Measurements from ENCODE around the gene TMEM52B. TPM values are rescaled to one million over a fixed set of nuclear protein-coding genes. Genes with fewer than 3 reads are reported as not detected.

Gene TMEM52B
- total RNA-seq, 3 donors from 2014 or later, result 0.33 to 0.44 TPM; not detected in 1

DNA sequence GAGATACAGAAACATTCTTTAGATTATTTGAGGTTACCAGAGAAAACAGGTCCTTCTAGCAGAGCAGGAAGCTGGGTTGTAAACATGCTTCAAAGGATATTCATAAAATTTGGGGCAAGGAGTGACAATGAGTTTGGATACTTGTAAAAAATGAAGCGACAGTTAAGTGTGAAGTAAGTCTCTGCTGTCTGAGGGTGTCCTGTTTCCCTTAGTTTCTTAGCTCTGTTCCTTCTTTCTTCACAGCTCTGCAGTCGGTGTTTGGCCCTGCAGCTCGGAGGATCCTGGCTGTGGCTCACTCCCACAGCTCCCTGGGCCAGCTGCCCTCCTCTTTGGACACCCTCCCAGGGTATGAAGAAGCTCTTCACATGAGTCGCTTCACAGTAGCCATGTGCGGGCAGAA lies 10.8 kb downstream of the TMEM52B start:
- Histone ChIP-seq H3K27me3 (no peaks in the 10 kb centered on the region), H3K36me3 (no peaks in the 10 kb centered on the region), H3K4me1 (peaks cover 0 to 11% of the 10 kb centered on the region in 2 donors), H3K27ac (peak overlapping the region; percentile 55 to 77), H3K9me3 (no peaks in the 10 kb centered on the region), H3K4me3 (no peak overlapping the region)
- intact Hi-C loops (cut with DNase I; ENCODE audit: low total_unique reads), result no loop called here
- peak in 1 of 2 donors; percentile 32 for DNase-seq (ENCODE audit: low spot score in 2 of 2)
- TF ChIP-seq POLR2AphosphoS5 (IDR thresholded peaks at IDR 0.05) (no peak), POLR2A (IDR thresholded peaks at IDR 0.05) (no peak)
- TF ChIP-seq, protein P1, sequence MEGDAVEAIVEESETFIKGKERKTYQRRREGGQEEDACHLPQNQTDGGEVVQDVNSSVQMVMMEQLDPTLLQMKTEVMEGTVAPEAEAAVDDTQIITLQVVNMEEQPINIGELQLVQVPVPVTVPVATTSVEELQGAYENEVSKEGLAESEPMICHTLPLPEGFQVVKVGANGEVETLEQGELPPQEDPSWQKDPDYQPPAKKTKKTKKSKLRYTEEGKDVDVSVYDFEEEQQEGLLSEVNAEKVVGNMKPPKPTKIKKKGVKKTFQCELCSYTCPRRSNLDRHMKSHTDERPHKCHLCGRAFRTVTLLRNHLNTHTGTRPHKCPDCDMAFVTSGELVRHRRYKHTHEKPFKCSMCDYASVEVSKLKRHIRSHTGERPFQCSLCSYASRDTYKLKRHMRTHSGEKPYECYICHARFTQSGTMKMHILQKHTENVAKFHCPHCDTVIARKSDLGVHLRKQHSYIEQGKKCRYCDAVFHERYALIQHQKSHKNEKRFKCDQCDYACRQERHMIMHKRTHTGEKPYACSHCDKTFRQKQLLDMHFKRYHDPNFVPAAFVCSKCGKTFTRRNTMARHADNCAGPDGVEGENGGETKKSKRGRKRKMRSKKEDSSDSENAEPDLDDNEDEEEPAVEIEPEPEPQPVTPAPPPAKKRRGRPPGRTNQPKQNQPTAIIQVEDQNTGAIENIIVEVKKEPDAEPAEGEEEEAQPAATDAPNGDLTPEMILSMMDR (IDR thresholded peaks at IDR 0.05), result no peak

DNA sequence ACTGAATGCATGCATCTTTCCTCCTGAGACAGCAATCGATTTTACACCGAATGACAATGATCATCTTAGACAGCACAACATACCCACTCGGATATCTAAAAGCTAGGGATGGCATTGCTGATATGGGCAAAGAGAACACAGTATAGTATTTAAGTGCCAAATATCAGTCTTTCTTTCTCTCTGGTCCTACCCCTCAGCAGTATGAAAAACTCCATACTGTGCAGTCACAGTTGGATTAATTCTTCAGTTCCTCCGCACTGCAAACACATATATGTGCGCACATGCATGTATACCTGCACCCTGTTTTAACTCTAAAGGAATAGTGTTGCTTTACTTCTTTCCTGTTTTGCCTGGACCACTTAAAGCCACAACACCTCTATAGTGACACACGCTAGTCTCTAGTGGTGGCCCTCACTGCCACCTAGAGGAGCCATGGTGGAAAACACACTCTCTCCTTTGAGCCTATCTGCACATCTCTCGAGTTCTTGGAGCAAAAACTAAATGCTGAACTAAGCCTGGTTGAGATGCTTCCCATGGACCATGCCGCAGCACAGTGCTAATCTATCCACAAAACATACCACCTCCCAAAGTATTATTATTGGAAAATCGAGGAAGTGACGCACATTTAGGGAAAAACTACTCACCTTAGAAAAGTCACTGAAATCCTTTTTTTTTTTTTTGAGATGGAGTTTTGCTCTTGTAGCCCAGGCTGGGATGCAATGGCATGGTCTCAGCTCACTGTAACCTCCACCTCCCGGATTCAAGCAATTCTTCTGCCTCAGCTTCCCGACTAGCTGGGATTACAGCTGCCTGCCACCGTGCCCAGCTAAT lies 11.9 kb downstream of the TMEM52B start:
- peak in 1 of 2 donors; percentile 58 for DNase-seq (ENCODE audit: low spot score in 2 of 2)
- H3K9me3 ChIP-seq, result no peaks in the 10 kb centered on the region
- TF ChIP-seq, protein P1 (IDR thresholded peaks at IDR 0.05), result peak; percentile 50 to 69 (median 55)
- no peak for TF ChIP-seq POLR2A (IDR thresholded peaks at IDR 0.05)
- no peak overlapping the region for H3K4me3 ChIP-seq
- H3K27me3 ChIP-seq, result no peaks in the 10 kb centered on the region
- H3K27ac ChIP-seq, result peak overlapping the region in 1 of 2 donors; percentile 11
- intact Hi-C loops (cut with DNase I; ENCODE audit: low total_unique reads), result no loop called here
- no peaks in the 10 kb centered on the region for H3K36me3 ChIP-seq
- peaks cover 0 to 11% of the 10 kb centered on the region in 2 donors for H3K4me1 ChIP-seq

DNA sequence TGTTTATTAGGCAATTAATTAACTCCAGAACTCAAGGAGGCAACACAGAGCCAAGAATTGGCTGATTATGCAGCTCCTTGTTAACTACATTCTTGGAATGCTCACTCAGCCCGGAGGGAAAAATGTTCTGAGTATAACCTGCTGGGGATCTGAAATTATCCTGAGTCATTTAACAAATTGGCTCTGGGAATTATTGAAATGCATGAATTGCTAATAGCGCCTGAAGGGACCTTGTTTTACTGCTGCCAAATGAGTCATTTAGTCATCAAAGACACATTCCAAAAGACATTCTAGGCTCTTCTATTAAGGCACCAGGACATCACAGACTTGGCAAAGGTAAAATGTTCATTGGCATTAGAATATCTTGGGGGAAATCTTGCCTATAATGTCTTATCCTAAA lies 13.0 kb downstream of the TMEM52B start:
- peaks cover 0 to 11% of the 10 kb centered on the region in 2 donors for H3K4me1 ChIP-seq
- no peaks in the 10 kb centered on the region for H3K27me3 ChIP-seq
- peak in 1 of 2 donors; percentile 78 for DNase-seq (ENCODE audit: low spot score in 2 of 2)
- intact Hi-C loops (cut with DNase I; ENCODE audit: low total_unique reads), result no loop called here
- H3K27ac ChIP-seq, result peak overlapping the region; percentile 11 to 71
- H3K4me3 ChIP-seq, result no peak overlapping the region
- TF ChIP-seq POLR2A (IDR thresholded peaks at IDR 0.05), result no peak
- TF ChIP-seq, protein P1 (IDR thresholded peaks at IDR 0.05), result no peak
- TF ChIP-seq POLR2AphosphoS5 (IDR thresholded peaks at IDR 0.05), result peak in 1 of 3 donors; percentile 25
- no peaks in the 10 kb centered on the region for H3K36me3 ChIP-seq
- H3K9me3 ChIP-seq, result no peaks in the 10 kb centered on the region

DNA sequence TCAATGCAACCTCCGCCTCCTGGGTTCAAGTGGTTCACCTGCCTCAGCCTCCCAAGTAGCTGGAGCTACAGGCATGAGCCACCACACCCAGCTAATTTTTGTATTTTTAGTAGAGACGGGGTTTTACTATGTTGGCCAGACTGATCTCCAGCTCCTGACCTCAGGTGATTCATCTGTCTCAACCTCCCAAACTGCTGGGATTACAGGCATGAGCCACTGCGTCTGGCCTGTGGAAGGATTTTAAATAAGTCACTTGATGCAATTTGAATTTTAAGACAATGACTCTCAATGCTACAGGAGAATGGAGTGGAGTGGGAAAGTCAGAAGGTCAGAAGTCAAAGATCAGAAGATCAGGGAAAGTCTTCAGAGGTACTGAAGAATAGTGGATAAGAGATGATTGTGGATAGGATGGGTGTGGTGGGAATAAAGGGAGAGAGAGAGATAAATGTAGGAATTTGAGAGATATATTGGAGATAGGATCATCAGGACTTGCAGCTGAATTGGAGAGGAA lies 15.4 kb downstream of the TMEM52B start:
- Histone ChIP-seq H3K4me1 (peaks cover 0 to 11% of the 10 kb centered on the region in 2 donors), H3K9me3 (no peaks in the 10 kb centered on the region), H3K27ac (no peak overlapping the region), H3K4me3 (no peak overlapping the region), H3K27me3 (no peaks in the 10 kb centered on the region), H3K36me3 (no peaks in the 10 kb centered on the region)
- intact Hi-C loops (cut with DNase I; ENCODE audit: low total_unique reads), result no loop called here
- TF ChIP-seq, protein P1 (IDR thresholded peaks at IDR 0.05), result no peak
- no peak for TF ChIP-seq POLR2AphosphoS5 (IDR thresholded peaks at IDR 0.05)
- no peak for TF ChIP-seq POLR2A (IDR thresholded peaks at IDR 0.05)
- no peak for DNase-seq (ENCODE audit: low spot score in 2 of 2)

DNA sequence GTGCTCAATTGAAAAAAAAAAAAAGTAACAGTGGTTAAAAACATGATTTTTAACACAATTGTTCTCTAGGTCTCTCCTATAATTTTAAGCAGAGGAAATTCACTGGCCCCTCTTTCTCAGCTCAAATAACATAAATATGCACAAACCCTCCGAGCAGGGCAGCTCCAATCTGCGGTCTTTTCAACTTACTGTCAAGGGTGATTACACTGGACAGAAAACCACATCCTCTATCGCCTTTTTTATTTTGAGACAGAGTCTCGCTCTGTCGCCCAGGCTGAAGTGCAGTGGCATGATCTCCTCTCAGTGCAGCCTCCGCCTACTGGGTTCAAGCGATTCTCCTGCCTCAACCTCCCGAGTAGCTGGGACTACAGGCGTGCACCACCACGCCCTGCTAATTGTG lies 17.4 kb downstream of the TMEM52B start:
- no peaks in the 10 kb centered on the region for H3K27me3 ChIP-seq
- no peaks in the 10 kb centered on the region for H3K36me3 ChIP-seq
- no peak for TF ChIP-seq POLR2AphosphoS5 (IDR thresholded peaks at IDR 0.05)
- intact Hi-C loops (cut with DNase I; ENCODE audit: low total_unique reads), result no loop called here
- no peak overlapping the region for H3K27ac ChIP-seq
- H3K4me1 ChIP-seq, result peaks cover 0 to 11% of the 10 kb centered on the region in 2 donors
- no peaks in the 10 kb centered on the region for H3K9me3 ChIP-seq
- H3K4me3 ChIP-seq, result no peak overlapping the region
- no peak for DNase-seq (ENCODE audit: low spot score in 2 of 2)

All from breast epithelium (tissue), 4 donors.